Gastrocnemius medialis (tissue), 4 donors: Measurements from ENCODE around the gene TSPAN7.

Experiments
- POLR2A ChIP-seq, 2 donors: fragments of 450-650 bp; IDR thresholded peaks; one replicate each; pipeline ENCODE4 v1.6.1; 2017; ENCODE audit warnings: antibody characterized with exemption in 2 of 2, mild to moderate bottlenecking in 2 of 2, moderate library complexity in 2 of 2
- TF ChIP-seq, protein P1 (sequence below), 5 experiments: fragments of 450-650 bp in 3 of 5; fragments of 200-600 bp in 2 of 5; sonication (generic) in 2 of 5; IDR thresholded peaks in 4 of 5; conservative IDR thresholded peaks in 1 of 5; 1 replicate in 4 of 5; 2 replicates in 1 of 5; pipeline ENCODE4 v1.5.1; 2016 to 2019; ENCODE audit warnings: antibody characterized with exemption in 5 of 5, mild to moderate bottlenecking in 3 of 5, moderate library complexity in 3 of 5

DNA sequence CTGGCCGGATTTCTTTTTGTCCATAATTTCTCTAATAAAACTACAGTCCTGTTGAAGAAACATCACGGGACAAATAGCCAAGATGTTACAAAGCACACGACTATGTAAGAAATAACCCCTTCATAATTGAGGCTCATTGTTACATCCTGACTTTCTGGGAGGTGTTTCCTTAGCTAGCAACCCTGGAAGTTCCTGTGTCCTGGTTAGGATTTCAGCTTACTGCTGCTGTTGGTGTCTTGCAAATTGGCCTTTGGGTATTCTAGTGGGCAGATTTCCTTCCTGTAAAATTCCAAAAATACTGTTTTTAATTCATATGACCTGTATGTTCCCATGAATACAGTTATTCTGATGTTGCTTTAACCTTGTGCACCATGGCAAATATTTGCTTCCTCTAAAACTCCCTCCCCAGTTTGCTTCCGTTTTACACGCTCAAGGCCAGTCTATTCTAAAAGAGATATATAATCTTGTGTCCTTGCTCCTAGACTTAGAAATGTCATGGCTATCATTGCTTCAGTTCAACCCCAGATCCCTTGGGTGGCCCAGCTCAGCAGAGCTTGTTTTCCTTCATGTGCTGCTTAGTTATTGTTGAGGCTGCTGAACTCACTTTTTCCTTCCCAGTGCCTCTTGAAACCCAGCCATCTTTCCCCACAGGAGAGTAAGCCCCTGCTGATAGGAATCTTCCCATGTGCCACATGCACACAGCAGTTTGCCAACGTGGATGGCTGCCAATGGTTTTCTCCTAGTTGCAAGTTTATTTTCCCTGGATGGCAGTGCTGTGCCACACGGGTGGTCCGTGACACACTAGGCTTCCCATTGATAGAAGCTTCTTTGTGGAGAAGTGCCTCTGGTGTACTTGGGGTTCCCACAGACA is 75.8 kb downstream of the TSPAN7 start:
- no peak for TF ChIP-seq POLR2A (IDR thresholded peaks at IDR 0.05)
- TF ChIP-seq, protein P1, sequence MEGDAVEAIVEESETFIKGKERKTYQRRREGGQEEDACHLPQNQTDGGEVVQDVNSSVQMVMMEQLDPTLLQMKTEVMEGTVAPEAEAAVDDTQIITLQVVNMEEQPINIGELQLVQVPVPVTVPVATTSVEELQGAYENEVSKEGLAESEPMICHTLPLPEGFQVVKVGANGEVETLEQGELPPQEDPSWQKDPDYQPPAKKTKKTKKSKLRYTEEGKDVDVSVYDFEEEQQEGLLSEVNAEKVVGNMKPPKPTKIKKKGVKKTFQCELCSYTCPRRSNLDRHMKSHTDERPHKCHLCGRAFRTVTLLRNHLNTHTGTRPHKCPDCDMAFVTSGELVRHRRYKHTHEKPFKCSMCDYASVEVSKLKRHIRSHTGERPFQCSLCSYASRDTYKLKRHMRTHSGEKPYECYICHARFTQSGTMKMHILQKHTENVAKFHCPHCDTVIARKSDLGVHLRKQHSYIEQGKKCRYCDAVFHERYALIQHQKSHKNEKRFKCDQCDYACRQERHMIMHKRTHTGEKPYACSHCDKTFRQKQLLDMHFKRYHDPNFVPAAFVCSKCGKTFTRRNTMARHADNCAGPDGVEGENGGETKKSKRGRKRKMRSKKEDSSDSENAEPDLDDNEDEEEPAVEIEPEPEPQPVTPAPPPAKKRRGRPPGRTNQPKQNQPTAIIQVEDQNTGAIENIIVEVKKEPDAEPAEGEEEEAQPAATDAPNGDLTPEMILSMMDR (IDR thresholded peaks at IDR 0.05 in 4 of 5, conservative IDR thresholded peaks at IDR 0.05 in 1 of 5) = no peak
